Myocyte (in vitro differentiated cells): ENCODE results near the gene CROCC2. TPM values are rescaled to one million over a fixed set of nuclear protein-coding genes. Genes with fewer than 3 reads are reported as not detected.

Source experiments
- DNase-seq: peaks from one replicate; pipeline ENCODE4 v3.0.0-alpha.2; 2012; ENCODE audit warnings: low read depth
- total RNA-seq: library from RNA; depleted of rRNA; stranded (reverse); fragments of >200 nt; gene quantifications from 2 replicates; pipeline ENCODE4 v1.2.3, GENCODE V29; 2014

Gene CROCC2
- total RNA-seq, 1 donor from 2014 or later, result not detected

GRCh38 chr2:241009601-241010530 is 103.7 kb downstream of the CROCC2 start:
- DNase-seq, result peak; percentile 40

- no peak for DNase-seq
These were observed 104.6 kb downstream of the CROCC2 start for GRCh38 chr2:241010531-241011295.

GRCh38 chr2:241011296-241011600 is 105.1 kb downstream of the CROCC2 start:
- no peak for DNase-seq

- DNase-seq, result no peak
These were observed 105.8 kb downstream of the CROCC2 start for GRCh38 chr2:241011751-241012510.

GRCh38 chr2:241014224-241014623 is 108.1 kb downstream of the CROCC2 start:
- DNase-seq, result no peak

- no peak for DNase-seq
These were observed 108.6 kb downstream of the CROCC2 start for GRCh38 chr2:241014764-241015163.

- DNase-seq, result no peak
These were observed 109.3 kb downstream of the CROCC2 start for GRCh38 chr2:241015439-241015838.

GRCh38 chr2:241017228-241017940 is 111.2 kb downstream of the CROCC2 start:
- no peak for DNase-seq

GRCh38 chr2:241018051-241018891 is 112.1 kb downstream of the CROCC2 start:
- no peak for DNase-seq

- no peak for DNase-seq
These were observed 113.5 kb downstream of the CROCC2 start for GRCh38 chr2:241019441-241020139.

GRCh38 chr2:241020201-241020600 is 114.1 kb downstream of the CROCC2 start:
- no peak for DNase-seq

- DNase-seq, result no peak
These were observed 114.6 kb downstream of the CROCC2 start for GRCh38 chr2:241020629-241021190.

GRCh38 chr2:241025639-241026038 is 119.5 kb downstream of the CROCC2 start:
- DNase-seq, result peak; percentile 17

GRCh38 chr2:241029599-241030332 is 123.6 kb downstream of the CROCC2 start:
- no peak for DNase-seq

GRCh38 chr2:241030333-241030680 is 124.2 kb downstream of the CROCC2 start:
- no peak for DNase-seq

- DNase-seq, result no peak
These were observed 124.7 kb downstream of the CROCC2 start for GRCh38 chr2:241030883-241031282.

- DNase-seq, result no peak
These were observed 125.5 kb downstream of the CROCC2 start for GRCh38 chr2:241031436-241032165.
